Bone marrow (tissue), 2 donors: ENCODE data around the gene CLMP.

Experiments used
- DNase-seq, 2 donors: peaks; one replicate each; lab custom pipeline; 2025; lab: John Stamatoyannopoulos, UW

Gene CLMP

DNA sequence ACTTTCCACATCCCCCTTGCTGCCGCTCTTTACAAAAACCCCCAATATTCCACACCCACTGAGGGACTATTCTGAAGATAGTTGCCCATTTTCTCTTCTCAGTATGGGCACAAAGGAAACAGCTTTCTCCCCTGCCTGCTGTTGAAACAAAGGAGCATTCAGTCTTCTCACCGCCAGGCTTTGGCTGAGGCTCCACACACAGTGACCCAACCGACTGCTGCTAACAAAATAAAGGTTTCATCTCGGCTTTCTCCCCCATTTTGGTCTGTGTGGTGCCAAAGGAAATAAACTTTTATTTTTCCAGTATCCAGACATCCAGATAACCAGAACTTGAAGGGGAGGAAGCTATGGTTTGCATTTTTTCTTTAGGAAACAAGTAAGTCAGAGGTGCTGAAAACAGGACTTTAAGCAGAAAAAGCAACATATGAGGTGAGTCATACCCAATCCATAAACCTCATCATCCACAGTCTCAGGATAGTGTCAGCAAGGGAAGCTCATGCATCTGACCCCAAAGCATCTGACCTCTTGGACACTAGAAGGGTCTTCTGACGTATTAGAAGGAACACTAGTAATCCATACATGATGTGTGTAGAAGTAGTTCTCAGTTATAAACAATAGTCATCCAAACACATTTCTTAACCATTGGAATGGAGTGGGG lies 6.4 kb downstream of the CLMP start:
- no peak for DNase-seq

DNA sequence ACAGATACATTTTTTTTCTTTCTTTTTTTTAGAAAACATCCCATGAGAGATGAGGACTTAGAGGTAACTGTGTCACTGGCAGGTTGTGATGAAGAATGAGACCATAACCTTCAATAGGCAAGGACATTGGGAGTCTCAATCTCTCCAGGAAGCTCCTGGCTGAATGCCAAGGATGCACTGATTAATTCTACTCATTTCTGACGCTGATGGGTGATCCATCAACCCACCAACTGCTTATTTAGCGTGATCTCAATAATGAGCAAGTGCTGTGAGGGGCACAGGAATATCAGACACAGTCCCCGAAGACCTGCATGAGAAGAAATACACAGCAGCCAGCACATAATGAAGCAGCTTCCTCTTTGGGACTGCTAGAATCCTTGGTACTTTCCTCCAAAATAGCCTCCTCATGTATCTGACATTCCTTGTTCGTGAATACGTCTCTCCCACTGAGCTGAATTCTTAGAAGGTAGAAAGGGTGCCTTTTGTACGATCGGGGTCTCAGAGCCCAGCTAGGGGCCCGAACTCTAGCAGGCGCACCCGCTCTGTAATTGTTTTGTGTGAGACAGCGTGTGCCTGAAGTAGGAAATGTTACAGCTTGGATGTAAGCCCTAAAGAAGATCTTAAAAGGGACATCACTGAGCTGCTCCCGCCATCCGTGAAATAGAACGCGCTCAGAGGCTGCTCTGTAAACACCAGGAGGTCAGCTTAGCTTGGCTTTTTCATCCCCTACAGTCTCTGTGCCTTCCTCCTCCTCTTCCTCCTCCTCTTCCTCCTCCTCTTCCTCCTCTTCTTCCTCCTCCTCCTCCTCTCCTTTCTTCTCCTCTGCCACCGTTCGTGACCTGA lies 7.2 kb downstream of the CLMP start:
- DNase-seq = no peak

DNA sequence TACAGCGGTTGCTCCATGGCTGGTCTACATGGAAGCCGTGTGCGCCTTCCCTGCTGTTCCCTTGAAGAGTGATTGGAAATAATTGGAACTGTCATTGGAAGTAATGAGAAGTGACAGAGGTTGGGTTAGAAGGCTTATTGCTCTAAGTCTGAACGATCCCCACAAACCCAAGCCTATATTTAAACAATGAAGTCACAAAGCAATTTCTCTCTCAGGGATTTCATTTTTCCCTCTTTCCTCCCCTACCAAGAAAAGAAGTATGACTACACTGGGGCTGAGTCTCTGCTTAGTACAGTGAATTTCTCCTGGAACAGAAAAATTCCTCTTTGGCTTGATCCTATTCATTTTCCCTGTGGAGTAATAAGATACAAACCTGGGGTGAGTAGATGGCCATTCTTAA lies 7.8 kb downstream of the CLMP start:
- no peak for DNase-seq

DNA sequence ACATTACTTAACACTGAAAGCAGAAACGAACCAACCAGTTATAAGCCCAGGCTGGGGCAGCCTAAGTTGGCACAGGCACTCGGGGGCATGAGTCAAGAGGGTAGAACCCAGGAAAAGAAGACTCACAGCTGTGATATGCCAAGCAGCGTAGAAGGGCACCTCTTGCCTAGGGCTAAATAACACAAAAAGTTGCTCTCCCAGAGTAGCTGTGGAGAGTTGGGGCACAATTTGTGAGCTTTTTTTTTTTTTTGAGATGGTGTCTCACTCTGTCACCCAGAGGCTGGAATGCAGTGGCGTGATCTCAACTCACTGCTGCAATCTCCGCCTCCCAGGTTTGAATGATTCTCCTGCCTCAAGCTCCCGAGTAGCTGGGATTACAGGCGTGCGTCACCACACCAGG lies 8.8 kb downstream of the CLMP start:
- no peak for DNase-seq

DNA sequence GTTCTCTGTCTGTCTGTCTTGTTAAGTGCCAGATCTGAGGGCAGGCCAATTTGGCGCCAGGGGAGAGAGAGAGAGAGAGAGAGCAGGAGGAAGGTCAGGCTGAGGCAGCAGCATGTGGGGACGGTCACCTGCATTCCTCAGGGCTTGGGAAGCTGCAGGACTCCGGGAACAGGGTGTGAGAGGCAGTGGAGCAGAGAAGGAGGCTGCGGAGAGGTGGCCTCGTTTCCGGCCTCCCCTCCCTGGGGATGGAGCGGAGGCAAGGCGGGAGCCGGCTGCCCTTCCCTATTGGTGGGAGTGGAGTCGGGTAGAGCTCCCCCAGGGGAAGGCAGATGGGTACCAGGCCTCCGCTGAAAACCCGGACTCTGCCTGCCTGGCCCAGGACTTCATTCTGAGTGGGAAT lies 9.7 kb downstream of the CLMP start:
- no peak for DNase-seq

DNA sequence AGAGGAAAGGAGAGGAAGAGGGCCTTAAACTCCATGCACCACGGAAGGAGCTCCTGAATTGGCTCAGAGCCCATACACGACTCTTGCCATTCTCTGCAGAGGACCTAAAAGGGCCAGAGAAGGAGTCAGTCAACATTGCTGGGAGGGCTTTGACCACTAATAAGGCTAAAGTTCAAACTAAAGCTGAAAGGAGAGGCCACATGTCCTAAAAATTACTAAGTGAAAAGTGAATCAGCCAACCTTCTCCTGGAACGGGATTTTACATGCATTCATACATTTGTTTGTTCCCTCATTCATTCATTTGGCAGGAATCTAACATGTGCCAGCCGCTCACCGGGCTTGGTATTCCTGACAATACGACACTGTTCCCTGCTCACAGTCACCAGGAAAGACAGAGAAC lies 10.5 kb downstream of the CLMP start:
- no peak for DNase-seq

DNA sequence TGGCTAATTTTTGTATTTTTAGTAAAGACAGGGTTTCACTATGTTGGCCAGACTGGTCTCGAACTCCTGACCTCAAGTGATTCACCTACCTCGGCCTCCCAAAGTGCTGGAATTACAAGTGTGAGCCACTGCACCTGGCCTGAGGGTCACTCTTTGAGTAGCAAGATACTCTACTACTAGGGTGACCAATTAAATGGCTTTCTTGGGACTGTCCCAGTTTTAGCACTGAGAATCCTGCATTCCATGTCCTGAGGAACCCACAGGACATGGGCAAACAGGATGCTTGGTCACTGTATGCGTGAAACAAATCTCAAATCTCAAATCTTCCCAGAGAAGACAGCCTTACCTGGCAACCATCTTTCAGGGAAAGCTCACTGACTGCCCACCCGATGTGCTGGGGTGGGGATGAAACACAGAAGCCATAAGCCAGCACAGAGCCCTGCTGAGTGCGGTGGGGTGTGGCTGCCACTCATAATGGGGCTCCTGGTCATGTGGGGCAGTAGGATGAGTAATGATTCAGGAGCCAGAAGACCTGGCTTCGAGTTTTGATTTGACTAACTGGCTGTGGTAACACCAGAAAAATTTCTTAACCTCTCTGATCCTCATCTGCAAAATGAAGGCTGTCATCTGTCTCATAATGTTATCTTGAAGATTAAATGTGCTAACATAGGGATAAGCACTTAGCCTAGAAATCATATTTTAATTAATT lies 11.5 kb downstream of the CLMP start:
- no peak for DNase-seq

DNA sequence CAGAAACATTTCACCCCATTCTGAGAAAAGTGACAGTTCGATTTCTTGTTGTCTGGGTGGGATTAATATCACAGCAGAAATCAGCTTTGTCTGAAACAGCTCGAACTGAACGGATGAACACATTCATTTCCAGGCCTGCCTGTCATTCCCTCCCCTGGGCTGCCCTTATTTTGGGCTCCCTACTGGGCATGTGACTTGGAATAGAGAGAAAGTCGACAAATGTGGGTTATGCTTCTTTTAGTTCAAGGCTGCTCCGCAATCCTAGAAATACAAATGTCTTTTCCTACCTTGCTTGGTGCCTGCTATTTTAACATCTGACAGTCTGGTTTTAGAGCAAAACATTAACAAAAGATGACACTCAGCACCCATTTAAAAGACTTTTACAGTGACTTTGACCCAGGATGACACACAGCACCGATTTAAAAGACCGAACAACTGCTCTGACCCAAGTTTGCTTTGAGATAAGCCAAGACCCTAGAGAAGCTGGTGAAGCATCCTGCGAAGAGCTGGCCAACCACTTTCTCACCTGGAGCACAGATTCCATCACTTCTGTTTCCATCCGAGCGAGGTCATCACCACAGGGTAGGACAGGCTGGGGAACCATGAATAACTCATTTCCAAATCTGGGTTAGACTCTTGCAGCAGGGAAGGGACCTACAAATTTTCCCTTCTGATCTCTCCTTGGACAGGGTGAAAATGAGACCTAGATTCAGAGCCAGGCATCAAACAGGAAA lies 13.1 kb downstream of the CLMP start:
- DNase-seq = no peak

DNA sequence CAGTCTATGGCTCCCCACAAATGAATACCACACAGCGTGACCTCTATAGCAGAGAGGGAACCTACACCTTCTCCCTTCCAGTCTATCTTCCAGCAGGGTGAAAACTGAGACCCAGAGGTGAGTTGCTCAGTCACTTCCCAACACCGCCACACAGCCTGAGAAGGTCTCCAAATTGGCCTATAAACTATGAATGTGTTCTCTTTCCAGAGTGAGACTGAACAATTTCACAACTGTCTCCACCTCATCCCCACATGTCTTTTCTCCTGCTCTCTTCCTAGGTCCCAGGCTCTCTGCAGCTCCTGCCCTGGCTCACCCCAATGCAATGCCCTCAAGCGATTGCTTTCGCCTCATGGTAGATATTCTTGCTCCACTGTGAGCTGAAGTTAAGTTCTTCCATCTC lies 14.0 kb downstream of the CLMP start:
- no peak for DNase-seq

DNA sequence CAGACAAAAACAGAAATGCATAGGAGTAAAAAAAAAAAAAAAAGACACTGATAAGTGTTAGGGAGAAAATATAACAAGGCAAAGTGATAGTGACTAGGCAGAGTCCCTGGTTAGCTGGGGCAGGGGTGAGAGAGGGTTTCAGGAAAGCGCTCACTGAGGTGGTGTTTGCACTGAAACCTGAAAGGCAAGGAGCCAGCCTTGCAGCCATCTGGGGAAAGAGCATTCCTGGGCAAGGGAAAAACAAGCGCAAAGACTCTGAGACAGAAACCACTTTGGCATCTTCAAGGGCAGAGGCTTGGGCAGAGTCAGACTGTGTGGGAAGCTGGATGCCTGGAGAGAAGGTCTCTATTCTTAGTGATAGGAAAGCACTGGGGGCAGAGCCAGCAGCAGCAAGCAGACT lies 14.5 kb downstream of the CLMP start:
- DNase-seq = no peak

DNA sequence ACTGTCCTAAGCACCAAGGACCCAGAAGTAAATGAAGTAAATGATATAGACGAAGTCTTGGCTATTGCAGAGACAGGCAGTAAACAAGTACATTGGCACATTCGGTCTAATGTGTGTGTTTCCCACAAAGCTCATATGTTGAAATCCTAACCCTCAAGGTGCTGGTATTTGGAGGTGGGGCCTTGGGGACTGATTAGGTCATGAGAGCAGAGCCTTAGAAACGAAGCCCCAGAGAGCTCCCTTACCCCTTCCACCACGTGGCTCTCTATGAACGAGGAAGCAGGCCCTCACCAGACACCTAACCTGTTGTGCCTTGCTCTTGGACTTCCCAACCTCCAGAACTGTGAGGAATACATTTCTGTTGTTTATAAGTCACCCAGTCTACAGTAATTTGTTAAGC lies 14.9 kb downstream of the CLMP start:
- no peak for DNase-seq

DNA sequence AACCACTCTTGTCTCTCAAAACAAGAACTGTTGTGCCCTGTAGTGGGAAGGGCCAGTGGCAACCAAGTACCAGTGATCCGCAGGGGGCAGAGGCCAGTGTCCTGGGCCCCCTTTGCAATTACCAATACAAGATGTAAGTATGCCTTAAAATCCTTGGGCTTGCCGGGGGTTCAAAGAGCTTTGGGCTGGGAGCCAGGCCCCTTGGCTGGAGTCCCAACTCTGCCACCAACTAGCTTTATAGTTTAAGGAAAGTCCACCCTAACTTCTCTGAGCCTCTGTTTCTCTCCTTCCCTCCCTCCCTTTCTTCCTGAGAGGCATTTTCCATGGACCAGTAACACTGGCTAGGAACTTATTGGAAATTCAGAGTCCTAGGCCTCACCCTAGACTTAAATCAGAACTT lies 15.5 kb downstream of the CLMP start:
- no peak for DNase-seq

DNA sequence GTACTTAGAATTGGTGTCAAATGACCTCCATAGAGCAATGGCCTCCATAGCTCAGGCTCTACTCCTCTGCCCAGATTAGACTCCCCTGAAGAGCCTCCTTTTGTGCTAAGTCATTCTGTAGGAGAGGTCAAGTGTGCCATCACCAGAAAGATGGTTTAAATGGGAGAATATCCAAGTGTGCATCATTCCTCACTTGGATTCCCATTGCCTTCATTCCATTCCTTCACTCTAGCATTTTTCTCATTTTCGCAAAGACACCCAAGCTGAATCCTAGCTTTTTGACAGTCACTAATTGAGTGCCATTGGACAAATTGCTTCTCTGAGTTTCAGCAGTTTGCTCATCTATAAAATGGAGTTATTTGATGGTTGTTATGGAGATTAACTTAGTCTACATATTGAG lies 16.9 kb downstream of the CLMP start:
- DNase-seq = no peak

DNA sequence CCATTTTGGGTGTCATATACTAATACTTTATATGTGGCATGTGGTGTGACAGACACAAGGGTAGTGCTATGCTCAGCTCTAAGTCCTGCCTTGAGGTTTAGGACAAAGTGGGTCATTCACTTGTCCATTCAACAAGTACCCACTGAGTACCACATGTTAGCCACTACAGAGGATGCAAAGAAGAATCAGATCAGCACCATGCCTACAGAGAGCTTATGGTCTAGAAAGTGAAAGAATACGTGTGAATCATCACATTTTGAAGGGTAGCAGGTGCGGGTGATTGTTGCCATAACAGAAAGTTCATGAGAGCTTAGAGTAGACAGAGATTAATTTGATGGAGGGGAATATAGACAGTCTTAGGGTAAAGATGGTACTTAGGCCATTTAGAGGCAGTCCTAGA lies 18.3 kb downstream of the CLMP start:
- DNase-seq = no peak

DNA sequence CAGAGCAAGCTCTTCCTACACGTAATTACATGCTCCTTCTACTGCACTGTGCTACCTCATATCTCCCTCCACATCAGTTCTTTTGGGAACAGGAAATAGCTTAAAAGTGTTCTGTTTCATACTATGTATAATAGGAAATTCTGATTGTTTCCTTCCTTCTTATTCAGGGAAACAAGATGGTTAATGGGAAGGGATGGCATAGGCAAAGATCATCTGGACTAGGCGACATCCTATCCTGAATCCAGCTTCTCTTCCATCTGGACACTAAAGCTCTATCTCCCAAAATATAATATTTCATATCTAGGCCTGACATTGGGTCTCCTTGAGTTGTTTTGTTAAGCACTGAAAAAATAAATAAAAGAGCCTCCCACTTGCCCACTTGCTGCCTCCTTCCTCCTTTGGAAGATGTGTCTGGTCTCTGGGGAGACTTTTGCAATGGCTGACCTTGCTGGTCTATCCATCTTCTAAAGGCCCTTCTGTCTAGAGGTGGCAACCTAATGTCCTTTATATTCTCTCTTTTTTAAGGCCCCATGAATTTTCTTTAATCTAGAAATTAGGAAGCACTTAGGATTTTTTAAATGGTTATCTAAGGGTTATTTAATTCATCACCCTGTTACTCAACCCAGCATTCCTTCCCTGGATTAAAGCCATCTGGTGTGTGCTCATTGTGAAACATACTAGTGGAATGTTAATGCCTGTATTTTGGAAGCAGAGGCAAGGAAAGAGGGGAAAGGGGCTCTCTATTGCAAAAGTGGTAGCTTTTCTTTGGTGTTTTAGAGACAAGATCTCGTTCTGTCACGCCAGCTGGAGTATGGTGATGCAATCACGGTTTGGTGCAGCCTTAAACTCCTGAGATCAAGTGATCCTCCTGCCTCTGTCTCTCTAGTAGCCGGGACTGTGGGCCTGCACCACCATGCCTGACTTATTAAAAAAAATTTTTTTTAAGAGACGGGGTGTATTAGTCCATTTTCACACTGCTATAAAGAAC lies 20.6 kb downstream of the CLMP start:
- no peak for DNase-seq

DNA sequence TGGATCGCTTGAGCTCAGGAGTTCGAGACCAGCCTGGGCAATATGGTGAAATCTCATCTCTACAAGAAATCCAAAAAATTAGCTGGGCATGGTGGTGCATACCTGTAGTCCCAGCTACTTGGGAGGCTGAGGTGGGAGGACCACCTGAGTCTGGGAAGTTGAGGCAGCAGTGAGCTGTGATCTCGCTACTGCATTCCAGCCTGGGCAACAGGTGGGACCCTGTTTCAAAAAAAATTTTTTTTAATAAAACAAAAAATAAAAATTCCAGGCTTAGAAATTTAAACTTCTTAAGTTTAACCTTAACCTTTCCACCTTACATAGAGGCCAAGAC lies 21.2 kb downstream of the CLMP start:
- DNase-seq = no peak

DNA sequence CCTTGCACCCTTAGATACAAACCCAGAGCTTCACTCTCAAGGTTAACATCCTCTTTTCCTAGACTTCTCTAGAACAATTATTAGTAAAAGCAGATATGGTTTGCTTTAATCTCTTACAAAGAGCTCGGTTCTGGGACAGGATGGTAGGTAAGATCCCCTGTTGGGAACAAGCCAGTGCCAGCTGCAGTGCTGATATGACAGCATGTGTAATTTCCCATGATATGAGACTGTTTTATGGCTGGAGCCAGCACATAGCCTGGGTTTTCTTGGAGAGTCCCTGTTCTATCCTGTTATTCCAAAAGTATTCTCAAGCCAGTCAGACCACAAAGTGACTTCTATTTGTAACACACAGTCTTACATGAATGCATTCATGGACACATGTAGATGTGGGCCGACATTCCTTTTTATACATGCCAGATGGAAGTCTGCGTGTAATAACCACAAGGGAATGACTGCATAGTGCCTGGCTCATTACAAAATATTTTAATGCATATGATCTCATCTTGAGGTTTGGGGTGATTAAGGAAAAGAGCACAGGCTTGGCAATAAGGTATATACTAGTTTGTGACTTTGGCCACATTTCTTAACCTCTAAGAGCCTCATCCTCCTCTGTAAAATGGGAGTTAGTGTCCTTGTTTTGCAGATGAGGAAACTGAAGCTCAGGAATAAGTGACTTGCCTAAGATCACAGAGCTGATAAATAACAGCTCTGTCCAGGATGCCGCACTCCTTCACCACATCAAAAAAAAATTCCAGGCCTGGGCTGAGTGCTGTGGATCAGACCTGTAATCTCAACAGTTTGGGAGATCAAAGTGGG lies 21.8 kb downstream of the CLMP start:
- no peak for DNase-seq

DNA sequence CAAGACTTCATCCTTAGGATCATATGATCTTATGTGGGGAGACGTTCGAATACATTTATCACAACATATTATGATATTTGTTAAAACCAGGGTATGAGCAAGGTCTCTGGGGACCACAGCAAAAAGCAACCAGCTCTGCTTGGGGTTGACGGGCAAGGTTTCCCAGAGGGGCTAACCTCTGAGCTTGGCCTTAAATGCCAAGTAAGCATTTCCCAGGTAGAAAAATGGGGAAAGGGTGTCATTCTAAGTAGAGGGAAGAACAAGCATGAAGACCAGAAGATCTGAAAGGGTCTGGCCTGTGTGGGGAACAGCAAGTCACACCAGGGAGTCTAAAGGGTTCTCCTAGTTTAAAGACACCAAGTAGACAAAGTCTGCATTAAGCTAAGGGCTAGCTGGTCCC lies 24.1 kb downstream of the CLMP start:
- DNase-seq = no peak

DNA sequence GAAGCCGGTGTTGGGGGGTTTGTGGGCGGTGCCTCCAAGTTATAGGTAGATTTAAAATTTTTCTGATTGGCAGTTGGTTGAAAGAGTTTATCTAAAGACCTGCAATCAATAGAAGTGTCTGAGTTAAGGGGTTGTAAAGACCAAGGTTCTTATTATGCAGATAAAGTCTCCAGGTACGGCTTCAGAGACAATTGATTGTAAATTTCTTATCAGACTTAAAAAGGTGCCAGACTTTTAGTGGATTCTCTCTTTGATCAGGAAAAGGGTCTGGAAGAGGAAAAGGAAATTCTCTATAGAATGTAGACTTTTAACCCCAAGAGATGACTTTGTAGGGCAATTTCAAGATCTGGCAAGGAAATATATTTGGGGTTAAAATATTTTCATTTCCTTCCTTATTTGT lies 25.2 kb downstream of the CLMP start:
- no peak for DNase-seq

DNA sequence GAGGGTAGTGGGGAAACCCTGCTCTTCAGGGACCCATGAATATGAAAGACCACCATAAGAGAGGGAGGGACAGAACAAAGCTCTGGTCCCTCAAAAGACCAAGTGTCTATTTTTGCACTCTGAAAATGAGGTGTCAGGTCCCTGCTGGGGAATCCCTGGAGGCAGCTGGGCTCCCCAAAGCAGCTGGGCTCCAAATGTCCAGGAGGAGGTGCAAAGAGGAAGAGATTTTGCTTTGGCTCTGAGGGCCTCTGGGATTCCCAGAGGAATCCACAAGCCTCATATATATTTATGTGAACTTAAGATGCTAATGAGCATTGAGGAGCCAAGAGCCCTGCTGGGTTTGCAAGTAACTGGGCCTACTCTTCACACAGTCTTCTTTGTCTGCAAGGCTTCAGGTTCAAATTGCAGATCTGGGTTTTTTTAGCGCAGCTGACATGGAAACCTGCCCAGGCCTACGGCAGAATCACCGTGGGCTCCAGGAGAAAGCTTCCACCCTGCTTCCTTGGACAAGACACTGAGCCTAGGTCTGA lies 26.0 kb downstream of the CLMP start:
- no peak for DNase-seq
